Lower leg skin (tissue), 3 donors: ENCODE data around the gene RPRML.

ENCODE experiments used
- POLR2A ChIP-seq, 2 donors: fragments of 450-650 bp; IDR thresholded peaks; one replicate each; pipeline ENCODE4 v1.6.1; 2016 to 2017; ENCODE audit warnings: antibody characterized with exemption in 2 of 2, mild to moderate bottlenecking in 1 of 2, moderate library complexity in 1 of 2
- TF ChIP-seq, protein P1 (sequence below), 3 donors: fragments of 450-650 bp; IDR thresholded peaks; one replicate each; pipeline ENCODE4 v1.5.1; 2016; ENCODE audit warnings: antibody characterized with exemption in 3 of 3, mild to moderate bottlenecking in 3 of 3, moderate library complexity in 2 of 3

DNA sequence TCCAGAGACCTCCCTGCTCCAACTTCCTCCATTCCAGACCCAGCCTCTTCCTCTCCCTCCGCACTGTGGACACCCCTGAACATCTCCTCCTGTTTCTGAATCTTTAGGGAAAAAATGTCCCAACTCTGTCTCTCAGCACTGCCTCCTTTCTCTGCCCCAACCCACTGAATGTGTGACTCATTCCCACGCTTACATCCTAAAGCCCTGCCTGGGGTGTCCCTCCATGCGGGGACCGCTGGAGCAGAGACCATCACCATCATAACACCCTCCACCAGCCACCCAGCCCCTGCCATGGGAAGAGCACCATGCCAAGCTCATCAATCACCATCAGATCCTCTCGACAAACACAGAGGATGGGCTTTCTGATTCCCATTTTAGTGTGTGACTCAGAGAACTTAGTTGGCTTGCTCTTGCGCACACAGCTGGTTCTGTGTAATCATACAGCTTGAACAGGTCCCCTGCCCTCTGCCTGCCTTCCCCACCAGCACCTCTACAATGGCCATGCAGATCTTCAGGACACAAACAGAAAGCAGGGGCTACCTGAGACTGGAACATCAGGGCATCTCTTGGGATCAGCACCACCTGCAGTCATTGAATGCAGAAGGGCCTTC is 10.7 kb downstream of the RPRML start:
- TF ChIP-seq, protein P1, sequence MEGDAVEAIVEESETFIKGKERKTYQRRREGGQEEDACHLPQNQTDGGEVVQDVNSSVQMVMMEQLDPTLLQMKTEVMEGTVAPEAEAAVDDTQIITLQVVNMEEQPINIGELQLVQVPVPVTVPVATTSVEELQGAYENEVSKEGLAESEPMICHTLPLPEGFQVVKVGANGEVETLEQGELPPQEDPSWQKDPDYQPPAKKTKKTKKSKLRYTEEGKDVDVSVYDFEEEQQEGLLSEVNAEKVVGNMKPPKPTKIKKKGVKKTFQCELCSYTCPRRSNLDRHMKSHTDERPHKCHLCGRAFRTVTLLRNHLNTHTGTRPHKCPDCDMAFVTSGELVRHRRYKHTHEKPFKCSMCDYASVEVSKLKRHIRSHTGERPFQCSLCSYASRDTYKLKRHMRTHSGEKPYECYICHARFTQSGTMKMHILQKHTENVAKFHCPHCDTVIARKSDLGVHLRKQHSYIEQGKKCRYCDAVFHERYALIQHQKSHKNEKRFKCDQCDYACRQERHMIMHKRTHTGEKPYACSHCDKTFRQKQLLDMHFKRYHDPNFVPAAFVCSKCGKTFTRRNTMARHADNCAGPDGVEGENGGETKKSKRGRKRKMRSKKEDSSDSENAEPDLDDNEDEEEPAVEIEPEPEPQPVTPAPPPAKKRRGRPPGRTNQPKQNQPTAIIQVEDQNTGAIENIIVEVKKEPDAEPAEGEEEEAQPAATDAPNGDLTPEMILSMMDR (IDR thresholded peaks at IDR 0.05): no peak
- no peak for TF ChIP-seq POLR2A (IDR thresholded peaks at IDR 0.05)
